HG03280 (cell line): ENCODE measurements around the gene NR4A1.

Experiments
- ATAC-seq: cut with Tn5 transposase; IDR thresholded peaks from one replicate; pipeline ENCODE4 v1.9.1; 2021; ENCODE audit warnings: mild to moderate bottlenecking, moderate library complexity; ENCODE audit not compliant: unreplicated experiment

Gene NR4A1

DNA sequence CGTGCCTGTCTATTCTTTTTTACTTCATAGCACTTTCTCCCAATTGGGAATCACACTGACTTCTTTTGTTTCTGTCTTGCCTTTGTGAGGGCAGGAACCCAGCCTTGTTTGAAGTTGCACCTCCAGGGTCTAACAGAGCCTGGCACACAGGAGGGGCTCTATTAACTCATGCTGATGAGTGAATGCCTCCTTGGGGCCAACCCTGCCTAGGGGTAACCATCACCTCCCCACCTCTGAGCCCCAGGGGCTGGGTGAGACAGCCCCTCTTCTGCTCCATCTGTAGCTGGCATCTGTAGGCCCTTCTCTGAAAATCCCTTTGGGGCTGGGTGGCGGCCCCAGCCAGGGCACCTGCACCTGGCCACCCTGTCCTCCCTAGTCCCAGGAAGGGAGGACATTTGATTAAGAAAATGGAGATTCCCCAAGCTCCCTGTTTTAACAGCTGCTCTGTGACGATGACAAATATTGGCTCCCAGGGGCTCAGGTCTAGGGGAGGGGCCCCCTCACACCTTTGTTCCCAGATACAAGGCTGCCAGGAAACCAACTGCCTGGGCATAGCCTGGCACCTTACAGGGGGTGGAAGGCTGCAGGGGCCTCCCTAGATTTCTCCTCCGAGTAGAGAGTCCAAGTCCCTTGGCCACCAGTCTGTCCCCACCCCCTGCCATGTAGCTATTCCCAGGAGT lies 32.7 kb upstream of the NR4A1 start:
- ATAC-seq, result no peak

GRCh38 chr12:52019113-52019770 lies 32.0 kb upstream of the NR4A1 start:
- ATAC-seq, result no peak

DNA sequence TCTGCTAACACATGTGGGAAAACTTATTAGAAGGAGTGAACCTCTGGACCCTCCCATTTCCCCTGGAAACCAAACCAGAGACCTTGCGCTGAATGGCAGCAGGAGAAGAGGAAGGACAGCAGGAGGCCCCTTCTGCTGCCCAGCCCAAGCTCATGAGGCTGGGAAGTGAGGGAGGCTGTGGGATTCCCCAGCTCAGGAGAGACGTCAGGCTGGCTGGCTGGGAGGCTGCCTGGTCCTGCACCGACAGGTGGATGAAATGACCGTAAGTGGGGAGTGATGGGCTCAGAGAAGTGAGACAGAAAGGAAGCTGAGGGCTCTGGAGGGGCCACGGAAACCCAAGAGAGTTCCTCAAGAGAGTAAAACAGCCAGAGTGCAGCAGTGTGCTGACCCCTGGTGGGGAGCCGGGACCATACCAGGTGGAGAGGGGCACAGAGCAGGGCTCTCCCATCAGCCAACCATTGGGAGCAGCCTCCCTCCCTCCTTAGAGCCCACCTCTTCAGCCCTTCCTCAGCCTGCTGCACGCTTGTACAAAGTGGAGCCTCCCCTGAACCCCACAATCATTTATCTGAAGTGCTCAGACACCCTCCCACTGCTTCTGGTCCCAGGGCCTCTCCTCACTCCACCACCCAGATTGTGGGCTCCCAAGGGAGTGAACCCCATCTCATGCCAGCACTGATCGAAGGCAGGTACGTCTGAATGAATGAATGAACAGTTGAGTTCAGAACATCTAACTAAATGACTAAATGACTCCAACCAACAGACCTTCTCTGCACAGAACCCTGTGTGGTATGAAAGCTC lies 30.5 kb upstream of the NR4A1 start:
- no peak for ATAC-seq

DNA sequence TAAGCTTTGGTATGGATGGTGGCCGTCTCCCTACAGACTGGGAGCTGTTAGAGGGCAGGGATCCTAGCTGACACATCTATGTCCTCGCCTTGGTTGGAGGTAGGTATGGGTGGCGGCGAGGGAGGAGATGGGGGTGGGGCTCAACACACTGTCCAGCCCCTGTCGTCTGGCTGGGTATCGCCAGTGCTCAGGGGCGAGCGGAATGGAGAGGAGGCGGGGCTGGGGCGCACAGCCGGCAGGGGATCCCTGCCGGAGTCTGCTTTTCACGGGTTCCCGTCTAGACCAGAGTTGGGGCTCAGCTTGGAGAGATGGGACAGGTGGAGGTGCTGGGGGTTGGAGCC lies 28.4 kb upstream of the NR4A1 start:
- ATAC-seq, result no peak

- no peak for ATAC-seq
Observed at GRCh38 chr12:52023182-52023975, 27.9 kb upstream of the NR4A1 start.

DNA sequence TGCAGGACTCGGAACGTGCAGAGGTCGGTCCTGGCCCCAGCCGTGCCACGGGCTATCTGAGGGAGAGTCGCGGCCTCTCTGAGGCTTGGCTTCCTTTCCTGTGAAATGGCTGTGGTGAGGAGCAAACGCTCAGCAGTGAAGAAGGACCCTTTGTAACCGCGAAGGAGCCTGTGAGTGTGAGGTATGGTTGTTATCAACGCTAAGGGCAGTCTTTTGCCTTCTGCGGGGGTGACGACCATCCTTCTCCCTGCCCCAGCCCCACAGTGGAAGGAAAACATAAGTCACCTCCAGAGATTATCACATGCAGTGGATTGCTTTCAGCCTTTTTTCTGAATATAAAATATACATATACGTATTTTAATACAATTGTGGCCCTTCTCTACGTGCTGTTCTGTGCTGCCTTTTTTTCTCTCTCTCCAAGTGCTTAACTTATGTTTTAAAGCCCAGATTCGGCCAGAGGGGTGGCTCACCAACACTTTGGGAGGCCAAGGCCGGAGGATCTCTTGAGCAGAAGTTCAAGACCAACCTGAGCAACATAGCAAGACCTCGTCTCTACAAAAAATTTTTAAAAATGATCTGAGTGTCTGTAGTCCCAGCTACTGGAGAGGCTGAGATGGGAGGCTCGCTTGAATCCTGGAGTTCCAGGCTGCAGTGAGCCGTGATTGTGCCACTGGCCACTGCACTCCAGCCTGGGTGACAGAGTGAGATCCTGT lies 27.1 kb upstream of the NR4A1 start:
- no peak for ATAC-seq

DNA sequence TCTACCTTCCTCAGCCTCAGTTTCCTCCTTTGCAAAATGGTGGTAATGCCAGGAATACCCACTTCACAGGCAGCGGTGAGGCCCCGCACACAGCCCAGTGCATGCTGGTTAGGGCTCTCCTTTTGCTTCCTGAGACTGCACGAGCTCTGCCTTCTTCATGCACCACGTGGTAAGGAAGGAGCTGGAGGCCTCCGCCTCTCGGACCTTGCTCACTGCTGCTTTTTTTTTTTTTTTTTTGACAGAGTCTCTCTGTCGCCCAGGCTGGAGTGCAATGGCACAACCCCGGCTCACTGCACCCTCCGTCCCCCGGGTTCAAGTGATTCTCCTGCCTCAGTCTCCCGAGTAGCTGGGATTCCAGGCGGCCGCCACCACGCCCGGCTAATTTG lies 26.4 kb upstream of the NR4A1 start:
- no peak for ATAC-seq

- ATAC-seq, result no peak
Observed at GRCh38 chr12:52026263-52026662, 25.0 kb upstream of the NR4A1 start.

DNA sequence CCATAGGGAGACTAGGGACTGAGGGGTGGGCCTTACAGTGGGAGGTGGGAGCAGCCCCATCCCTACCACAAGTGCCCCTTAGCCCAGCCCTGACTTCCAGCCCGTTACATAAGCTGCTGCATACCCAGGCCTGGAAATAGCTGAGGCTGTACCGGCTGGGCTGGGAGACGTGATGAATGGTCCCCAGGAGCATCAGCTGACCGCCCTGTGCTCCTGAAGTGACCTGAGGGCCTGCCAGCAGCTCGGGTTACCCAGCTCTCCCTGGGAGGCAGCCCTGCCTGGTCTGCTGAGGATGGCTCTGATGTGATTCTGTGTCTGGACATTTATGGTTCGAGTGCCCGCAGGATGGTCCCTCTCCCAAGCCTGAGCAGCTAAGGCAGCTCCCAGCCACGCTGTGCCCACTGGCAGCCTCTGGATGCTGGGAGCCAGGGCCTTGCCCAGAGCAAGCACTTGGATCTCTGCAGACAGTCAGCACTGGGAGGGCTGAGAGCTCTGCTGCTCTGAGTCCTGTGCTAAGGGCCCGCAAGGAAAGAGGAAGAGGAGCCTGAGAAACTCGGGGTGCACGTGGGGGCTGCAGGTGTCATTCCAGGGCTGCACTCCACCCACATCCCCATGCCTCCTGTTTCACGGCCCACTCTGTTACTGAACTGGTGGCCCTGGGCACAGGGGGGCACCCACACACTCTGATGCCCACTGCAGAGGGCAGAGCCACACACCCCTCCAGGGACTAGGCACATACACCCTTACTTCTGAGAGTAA lies 24.0 kb upstream of the NR4A1 start:
- ATAC-seq, result no peak

GRCh38 chr12:52029685-52030084 lies 21.6 kb upstream of the NR4A1 start:
- ATAC-seq, result no peak

- ATAC-seq, result no peak
Observed at GRCh38 chr12:52032446-52032803, 18.8 kb upstream of the NR4A1 start.

DNA sequence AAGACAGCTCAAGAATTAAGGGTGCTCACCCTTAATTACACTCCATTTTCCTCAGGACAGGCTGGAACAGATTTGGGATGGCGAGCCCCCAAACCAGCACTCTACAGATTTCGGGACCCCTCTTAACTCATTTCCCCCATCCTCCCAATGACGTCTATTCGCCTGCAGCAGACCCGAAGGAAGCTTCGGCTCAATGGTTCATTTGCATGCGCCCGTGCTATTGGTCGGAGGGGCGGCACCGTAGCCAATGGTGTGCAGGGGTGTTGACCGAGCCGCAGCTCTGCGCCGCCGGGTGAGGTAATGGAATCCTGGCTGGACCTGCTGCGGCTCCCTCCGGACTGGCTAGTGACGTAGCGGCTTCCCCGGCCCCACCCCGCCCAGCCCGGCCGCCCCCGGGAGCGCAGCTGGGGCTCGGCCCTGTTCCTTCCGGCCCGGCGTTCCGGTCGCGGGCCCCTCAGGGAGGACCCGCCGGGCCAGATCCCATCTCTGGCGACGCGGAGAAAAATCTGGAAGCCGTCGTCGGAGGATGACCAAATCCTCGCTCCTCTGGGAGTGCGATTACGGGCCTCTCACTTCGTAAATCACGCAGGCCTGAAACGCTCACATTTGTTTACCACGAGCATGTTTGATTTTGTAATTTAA lies 18.3 kb upstream of the NR4A1 start:
- peak; percentile 93 for ATAC-seq

- ATAC-seq, result no peak
Observed at GRCh38 chr12:52033446-52034140, 17.6 kb upstream of the NR4A1 start.

DNA sequence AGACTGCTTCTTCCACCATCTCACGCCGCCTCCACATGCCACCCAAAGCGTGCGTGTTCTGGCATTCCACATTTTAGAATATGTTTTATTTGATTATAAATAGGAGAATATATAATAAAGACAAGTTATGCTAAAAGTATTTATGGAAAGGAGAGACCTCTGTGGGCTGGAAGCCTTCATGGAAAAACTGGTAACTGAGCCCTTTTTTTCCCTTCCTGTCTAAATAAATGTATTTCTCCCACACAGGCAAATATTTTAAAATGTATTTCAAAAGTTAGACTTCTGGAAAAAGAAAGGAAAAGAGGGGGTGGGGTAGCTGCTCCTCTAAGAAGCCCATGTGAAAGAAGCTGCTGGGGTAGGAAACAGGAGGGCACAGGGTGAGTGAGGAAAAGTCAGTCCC lies 16.1 kb upstream of the NR4A1 start:
- ATAC-seq, result no peak

GRCh38 chr12:52035926-52036325 lies 15.3 kb upstream of the NR4A1 start:
- ATAC-seq, result no peak

DNA sequence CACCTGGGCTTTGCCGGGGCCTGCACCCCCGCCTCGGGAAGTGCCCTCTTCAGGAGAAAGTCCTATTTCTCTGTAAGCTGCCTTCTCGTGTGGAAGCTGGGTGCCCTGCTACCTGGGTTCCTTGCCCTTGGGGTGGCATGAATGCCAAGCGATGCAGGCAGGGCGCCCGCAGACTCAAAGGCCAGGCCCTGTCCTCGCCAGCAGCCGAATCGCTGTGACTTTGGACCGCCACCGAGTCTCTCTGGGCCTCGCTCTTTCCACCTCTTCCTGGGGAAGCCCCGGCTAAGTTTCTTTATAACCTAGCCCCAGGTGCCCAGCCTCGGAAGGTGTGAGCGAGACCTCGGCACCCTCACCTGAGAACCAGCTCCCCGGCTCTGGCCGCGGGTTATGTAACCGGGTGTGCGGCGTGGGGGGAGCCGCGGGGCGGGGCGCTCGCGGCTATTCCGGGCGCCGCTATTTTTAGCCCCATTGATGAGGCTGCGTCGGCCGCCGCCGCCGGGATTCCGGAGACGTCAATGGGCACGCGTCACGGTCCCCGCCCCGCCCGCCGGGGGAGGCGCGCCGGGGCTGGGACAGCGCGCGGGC lies 14.6 kb upstream of the NR4A1 start:
- ATAC-seq, result peak; percentile 41

- no peak for ATAC-seq
Observed at GRCh38 chr12:52037248-52037861, 13.9 kb upstream of the NR4A1 start.

- ATAC-seq, result no peak
Observed at GRCh38 chr12:52038447-52038846, 12.8 kb upstream of the NR4A1 start.
